Right atrium auricular region (tissue), 2 donors: ENCODE measurements around the gene FGG. TPM values are rescaled to one million over a fixed set of nuclear protein-coding genes. Genes with fewer than 3 reads are reported as not detected.
"Not testable (repeated sequence)": the region's sequence is repeated elsewhere in the genome, so short reads cannot be mapped to it uniquely, and the experiment has no call there.

Source experiments
- DNase-seq: peaks from one replicate; pipeline ENCODE4 v3.0.0-alpha.2; 2019; ENCODE audit warnings: low spot score
- H3K27ac ChIP-seq, 2 donors: fragments of 200-600 bp; sonication (generic); 1 replicate in 1 of 2; 2 replicates in 1 of 2; pipeline ENCODE4 v1.5.1; 2016 to 2019
- H3K27me3 ChIP-seq, 2 donors: fragments of 200-600 bp; sonication (generic); one replicate each; pipeline versions ENCODE4 v1.5.1 to v1.6.0; 2017 to 2019
- H3K36me3 ChIP-seq: fragments of 200-600 bp; sonication (generic); one replicate; pipeline ENCODE4 v1.5.1; 2016
- H3K4me1 ChIP-seq, 2 donors: fragments of 200-600 bp; sonication (generic); one replicate each; pipeline versions ENCODE4 v1.5.1 to v1.6.0; 2017 to 2019
- H3K4me3 ChIP-seq, 2 donors: fragments of 200-600 bp; sonication (generic); 1 replicate in 1 of 2; 2 replicates in 1 of 2; pipeline ENCODE4 v1.5.1; 2017 to 2019; ENCODE audit warnings: mild to moderate bottlenecking in 1 of 2, moderate library complexity in 1 of 2
- H3K9me3 ChIP-seq, 2 donors: fragments of 200-600 bp; sonication (generic); one replicate each; pipeline ENCODE4 v1.5.1; 2019
- total RNA-seq, 2 donors: library from RNA; depleted of rRNA; stranded (reverse); fragments of >200 nt; gene quantifications; one replicate each; pipeline ENCODE4 v1.1.0, GENCODE V29; 2016
- TF ChIP-seq, protein P1 (sequence below), 2 donors: fragments of 200-600 bp; sonication (generic); IDR thresholded peaks; one replicate each; pipeline ENCODE4 v1.5.1; 2019; ENCODE audit warnings: antibody characterized with exemption in 2 of 2

FGG gene
- total RNA-seq, 2 donors from 2014 or later = not detected

- H3K27ac ChIP-seq = no peak overlapping the region
- DNase-seq = no peak
- no peaks in the 10 kb centered on the region for H3K27me3 ChIP-seq
- TF ChIP-seq, protein P1, sequence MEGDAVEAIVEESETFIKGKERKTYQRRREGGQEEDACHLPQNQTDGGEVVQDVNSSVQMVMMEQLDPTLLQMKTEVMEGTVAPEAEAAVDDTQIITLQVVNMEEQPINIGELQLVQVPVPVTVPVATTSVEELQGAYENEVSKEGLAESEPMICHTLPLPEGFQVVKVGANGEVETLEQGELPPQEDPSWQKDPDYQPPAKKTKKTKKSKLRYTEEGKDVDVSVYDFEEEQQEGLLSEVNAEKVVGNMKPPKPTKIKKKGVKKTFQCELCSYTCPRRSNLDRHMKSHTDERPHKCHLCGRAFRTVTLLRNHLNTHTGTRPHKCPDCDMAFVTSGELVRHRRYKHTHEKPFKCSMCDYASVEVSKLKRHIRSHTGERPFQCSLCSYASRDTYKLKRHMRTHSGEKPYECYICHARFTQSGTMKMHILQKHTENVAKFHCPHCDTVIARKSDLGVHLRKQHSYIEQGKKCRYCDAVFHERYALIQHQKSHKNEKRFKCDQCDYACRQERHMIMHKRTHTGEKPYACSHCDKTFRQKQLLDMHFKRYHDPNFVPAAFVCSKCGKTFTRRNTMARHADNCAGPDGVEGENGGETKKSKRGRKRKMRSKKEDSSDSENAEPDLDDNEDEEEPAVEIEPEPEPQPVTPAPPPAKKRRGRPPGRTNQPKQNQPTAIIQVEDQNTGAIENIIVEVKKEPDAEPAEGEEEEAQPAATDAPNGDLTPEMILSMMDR (IDR thresholded peaks at IDR 0.05) = no peak
- no peaks in the 10 kb centered on the region for H3K36me3 ChIP-seq
- no peaks in the 10 kb centered on the region for H3K4me1 ChIP-seq
- H3K4me3 ChIP-seq = no peak overlapping the region
- no peaks in the 10 kb centered on the region for H3K9me3 ChIP-seq
These were observed 9.2 kb downstream of the FGG start for GRCh38 chr4:154603033-154603943.

DNA sequence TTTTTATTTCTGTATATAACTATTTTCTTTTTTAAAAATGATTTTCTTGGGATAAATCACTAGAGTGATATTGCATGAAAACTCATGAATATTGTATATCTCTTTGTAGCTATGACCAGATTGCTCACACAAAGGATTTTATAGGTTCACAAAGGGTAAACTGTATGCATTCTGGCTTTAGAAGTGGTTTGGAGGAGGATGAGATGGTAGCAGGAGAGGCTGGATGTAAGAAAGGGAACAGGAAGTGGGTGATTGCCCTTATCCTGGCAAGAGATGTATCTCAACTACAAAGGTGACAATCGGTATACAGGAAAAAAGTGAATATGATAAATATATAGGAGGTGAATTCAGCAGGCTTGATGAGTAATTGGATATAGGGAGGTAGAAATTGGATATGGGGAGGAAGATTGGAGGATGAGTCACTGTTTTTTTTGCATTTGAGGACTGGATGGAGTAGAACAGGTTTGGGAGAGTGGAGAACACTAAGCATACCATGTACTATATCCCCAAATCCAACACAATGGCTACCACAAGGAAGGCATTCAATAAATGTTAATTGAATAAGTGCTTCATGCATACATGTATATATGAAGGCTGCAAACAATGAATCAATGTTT lies 9.9 kb downstream of the FGG start:
- TF ChIP-seq, protein P1 (IDR thresholded peaks at IDR 0.05) = no peak
- no peak overlapping the region for H3K27ac ChIP-seq
- no peaks in the 10 kb centered on the region for H3K9me3 ChIP-seq
- H3K4me1 ChIP-seq = no peaks in the 10 kb centered on the region
- no peak overlapping the region for H3K4me3 ChIP-seq
- no peaks in the 10 kb centered on the region for H3K27me3 ChIP-seq
- DNase-seq = no peak
- no peaks in the 10 kb centered on the region for H3K36me3 ChIP-seq

- H3K27me3 ChIP-seq = no peaks in the 10 kb centered on the region
- no peaks in the 10 kb centered on the region for H3K9me3 ChIP-seq
- TF ChIP-seq, protein P1 (IDR thresholded peaks at IDR 0.05) = no peak
- no peaks in the 10 kb centered on the region for H3K36me3 ChIP-seq
- H3K4me1 ChIP-seq = no peaks in the 10 kb centered on the region
- H3K4me3 ChIP-seq = no peak overlapping the region
- no peak for DNase-seq
- no peak overlapping the region for H3K27ac ChIP-seq
These were observed 14.4 kb downstream of the FGG start for GRCh38 chr4:154597798-154598774.

GRCh38 chr4:154597281-154597680 lies 15.2 kb downstream of the FGG start:
- not testable (repeated sequence) for H3K4me1 ChIP-seq, H3K9me3 ChIP-seq, H3K27me3 ChIP-seq, H3K4me3 ChIP-seq, H3K36me3 ChIP-seq, DNase-seq, H3K27ac ChIP-seq

DNA sequence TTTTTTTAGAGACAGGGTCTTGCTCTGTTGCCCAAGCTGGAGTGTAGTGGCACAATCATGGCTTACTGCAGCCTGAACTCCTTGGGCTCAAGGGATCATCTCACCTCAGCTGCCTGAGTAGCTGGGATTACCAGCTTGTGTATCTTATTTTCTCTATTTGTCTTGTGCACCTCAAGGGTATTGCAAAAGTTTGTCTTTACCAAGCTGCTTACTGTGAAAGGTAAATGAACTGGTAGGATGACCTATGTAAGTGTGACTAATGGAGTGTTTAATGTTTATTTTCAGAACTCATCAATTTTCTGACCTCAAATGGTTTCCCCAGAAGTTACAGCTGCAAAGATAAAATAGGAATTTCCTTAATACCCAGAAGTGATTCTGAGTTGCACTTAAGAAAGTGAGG lies 16.6 kb downstream of the FGG start:
- no peaks in the 10 kb centered on the region for H3K36me3 ChIP-seq
- no peak overlapping the region for H3K27ac ChIP-seq
- H3K4me1 ChIP-seq = no peaks in the 10 kb centered on the region
- no peak overlapping the region for H3K4me3 ChIP-seq
- no peaks in the 10 kb centered on the region for H3K9me3 ChIP-seq
- no peaks in the 10 kb centered on the region for H3K27me3 ChIP-seq
- DNase-seq = no peak
- TF ChIP-seq, protein P1 (IDR thresholded peaks at IDR 0.05) = no peak

DNA sequence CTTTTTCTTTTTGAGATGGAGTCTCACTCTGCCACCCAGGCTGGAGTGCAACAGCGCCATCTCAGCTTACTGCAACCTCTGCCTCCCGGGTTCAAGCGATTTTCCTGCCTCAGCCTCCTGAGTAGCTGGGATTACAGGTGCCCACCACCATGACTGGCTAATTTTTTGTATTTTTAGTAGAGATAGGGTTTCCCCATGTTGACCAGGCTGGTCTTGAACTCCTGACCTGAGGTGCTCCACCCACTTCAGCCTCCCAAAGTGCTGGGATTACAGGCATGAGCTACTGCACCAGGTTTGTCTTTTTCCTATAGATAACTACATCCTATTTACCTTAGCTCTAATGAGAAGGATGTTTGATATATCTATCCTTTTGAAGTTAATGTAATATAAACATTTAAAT lies 18.1 kb downstream of the FGG start:
- not testable (repeated sequence) for H3K27ac ChIP-seq, H3K36me3 ChIP-seq, H3K4me1 ChIP-seq, H3K9me3 ChIP-seq, H3K4me3 ChIP-seq, H3K27me3 ChIP-seq, DNase-seq
